Stimulated activated CD4-positive, alpha-beta T cell treated with anti-CD3 and anti-CD28 coated beads, Interleukin-12 subunit alpha, Interleukin-12 subunit beta, amount 100 ng/mL, for 48 hours (primary cell): ENCODE measurements around the gene ZNF879.

ENCODE experiments used
- DNase-seq, 3 donors: peaks; one replicate each; pipeline ENCODE4 v3.0.0-alpha.2; 2020; ENCODE audit warnings: low read depth in 2 of 3, low spot score in 1 of 3

Gene ZNF879

DNA sequence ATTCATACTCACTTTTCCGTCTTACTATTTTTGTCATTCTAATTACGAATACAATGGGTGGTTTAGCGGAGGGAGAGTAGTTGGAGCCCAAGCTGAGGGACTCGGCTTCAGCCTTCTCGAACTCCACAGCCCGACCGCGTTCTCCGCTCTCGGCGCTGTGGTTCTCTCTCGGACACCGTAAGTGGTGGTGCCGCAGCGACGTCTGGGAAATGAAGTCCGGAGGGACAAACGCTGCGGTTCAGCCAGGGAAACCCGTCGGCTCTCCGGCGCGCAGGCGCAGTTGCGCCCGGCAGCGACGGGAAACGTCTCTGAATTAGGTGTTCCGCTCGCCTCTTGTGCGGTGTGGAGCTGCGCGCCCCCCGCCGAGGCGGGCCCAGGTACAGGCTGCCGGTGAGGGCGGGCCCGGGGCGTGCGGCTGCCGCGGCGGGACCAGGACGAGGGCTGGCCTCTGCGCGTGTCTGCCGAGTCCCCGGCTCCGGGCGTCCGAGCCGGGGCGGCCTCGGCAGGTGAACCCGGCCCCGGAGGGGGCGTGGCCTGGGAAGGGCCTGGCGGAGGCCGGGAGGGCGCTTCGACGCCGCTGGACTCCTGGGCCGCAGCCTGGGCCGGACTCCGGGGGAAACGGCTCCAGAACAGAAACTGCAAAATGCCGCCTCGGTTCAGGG, at the start of gene ZNF879:
Gene ZNF879, plus strand, starts transcription at position 277 of the 662 bp plus-strand sequence. CDS start 1,201 bp downstream, outside the sequence.
- peak; percentile 84 to 87 (median 86) for DNase-seq

DNA sequence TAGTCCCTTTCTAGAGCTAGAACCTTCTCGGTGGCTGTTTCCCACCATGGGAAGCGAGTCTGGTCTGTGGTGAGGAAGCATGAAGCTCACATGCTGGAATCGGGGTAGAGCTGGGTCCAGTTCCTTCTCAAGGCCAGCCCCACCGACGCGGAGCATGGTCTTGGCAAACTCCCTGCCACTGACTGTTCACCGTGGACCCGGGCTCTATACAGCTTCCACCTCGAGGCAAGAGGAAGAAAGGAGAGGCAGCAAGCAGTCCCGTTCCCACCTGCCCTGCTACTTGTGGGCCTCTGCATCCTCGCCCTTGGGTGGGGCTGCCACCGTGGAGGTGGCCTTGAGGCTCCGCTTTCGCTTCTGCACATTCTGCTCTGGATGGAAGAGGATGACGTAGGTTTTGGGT, 42.2 kb upstream of the ZNF879 start:
- DNase-seq, result no peak

DNA sequence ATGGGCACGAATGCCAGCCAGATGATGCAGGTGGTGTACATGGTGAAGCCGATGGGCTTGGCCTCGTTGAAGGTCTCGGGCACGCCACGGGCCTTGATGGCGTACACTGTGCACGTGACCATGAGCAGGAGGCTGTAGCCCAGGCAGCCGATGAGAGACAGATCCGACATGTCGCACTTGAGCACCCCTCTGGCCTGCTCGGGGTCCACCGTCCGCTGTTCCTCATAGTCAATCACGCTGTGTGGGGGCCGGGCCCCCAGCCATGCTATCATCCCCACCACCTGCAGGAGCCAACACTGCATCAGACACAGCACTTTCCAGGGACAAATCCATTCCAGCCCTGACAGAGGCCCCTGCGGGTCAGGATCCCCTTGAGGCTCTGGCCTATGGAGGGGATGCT, 40.7 kb upstream of the ZNF879 start:
- DNase-seq, result no peak

DNA sequence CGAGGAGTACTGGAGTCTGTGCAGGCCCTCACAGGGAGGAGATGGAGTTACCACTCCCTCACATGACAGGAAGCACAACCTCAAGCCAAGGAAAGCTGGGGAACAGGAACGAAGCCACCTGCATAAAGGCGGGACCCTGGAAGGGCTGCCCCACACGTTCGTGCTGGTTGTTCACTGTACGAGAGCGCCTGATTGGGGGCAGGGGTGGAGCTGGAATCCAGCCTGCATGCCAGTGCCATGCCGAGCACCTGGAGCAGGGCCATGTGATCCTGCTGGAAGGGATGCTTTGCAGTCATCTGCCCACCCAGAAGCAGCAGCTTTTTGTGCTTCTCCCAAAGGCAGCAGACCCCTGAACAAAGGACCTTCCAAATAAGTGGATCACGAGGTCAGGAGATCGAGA, 39.9 kb upstream of the ZNF879 start:
- no peak for DNase-seq

- DNase-seq, result no peak
Measured at GRCh38 chr5:178984145-178985072, 39.2 kb upstream of the ZNF879 start.

- DNase-seq, result no peak
Measured at GRCh38 chr5:178986326-178986960, 37.2 kb upstream of the ZNF879 start.

GRCh38 chr5:178988436-178989220, 35.0 kb upstream of the ZNF879 start:
- no peak for DNase-seq

- no peak for DNase-seq
Measured at GRCh38 chr5:178989311-178989710, 34.3 kb upstream of the ZNF879 start.

GRCh38 chr5:178990491-178990890, 33.1 kb upstream of the ZNF879 start:
- no peak for DNase-seq

DNA sequence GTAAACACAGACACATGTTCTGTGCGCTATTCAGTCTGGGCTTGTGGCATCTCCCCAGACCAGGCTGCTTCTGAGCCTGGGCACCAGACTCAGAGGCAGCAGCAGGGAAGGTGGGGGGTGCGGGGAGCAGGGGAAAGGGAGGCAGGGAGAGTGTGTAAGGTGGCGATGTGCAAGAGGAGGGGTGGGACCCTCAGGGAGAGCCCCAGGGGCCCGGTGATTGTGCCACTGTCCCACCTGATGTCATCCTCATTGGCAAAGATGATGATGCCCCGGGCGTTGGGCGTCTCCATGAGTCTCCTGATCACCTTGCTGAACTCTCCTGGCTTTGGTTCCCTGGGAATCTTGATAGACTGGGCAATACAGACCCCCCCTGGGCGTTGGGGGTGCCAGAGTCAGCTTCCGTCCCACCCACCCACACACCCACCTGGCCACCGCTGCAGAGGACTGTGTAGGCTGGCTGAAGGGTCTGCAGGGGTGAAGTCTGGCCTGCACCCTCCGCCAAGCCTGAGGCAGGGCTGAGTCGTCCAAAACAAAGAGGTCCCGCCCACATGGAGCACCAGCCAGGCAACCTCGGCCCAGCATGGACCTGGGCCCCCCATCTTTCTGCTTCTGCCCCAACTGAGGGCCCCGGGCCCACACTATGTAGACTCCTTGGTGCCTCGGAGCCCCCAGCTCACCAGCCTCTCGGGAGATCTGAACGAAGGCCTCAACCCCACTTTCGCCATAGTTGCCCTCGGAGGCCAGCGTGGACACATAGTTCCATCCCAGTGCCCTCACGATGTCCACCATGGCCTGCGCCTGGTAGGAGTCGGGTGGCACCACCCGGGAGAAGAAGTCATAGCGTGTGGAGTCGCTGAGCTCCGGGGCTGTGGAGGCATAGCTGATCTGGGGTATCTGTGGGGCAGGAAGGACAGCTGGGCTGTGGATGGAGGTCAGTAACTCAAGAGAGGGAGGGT, 32.1 kb upstream of the ZNF879 start:
- DNase-seq, result no peak

DNA sequence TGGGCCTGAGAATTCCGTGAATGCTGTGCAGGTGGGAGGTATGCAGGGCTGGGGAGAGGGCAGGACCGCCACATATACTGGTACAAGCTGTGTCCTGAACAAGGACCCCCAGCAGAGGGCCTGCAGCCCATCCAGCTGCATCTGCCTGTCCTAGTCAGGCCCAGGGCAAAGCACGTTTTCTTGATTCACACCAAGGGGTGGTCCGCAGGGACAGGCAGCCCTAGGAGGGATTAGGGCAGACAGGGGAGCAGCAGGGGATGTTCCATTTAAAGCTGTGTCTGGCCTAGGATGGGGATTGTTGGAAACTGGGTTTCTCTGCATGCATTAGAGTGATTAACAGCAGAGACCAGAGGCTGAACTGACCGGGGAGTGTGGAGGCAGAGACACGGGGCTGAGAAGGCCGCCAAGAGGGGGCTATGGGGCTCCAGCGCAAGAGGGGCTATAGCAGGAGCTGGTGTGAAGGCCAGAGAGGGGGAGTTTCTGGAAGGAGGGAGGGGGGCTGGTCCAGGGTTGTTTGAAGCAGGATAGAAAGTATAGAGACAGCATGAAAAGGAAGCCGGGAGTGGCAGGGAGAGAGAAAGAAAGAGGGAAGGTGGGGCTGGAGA, 31.2 kb upstream of the ZNF879 start:
- no peak for DNase-seq

DNA sequence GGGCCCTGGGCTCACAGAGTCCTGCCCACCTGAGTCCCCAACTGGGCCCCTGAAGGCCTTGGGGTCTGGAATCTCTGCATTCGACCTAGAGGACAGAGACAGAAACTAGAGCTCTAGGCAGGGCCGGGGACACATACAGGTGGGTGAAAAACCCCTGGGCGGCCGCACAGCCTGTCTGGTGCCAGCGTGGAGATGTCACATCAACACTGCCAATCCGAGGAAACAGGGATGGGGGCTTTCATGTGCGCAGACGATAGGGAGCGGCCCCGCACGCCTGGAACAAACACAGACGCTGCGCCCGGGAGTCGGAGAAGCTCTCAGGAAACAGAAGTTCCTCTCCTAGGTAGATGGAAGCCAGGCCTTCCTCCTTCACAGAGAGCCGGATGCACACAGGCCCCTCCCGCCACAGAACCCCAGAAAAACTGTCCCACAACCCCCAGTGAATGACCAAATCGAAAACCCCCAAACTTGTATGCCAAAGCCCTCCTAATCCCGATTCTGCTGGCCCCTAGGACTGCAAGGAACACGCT, 30.3 kb upstream of the ZNF879 start:
- no peak for DNase-seq

- DNase-seq, result no peak
Measured at GRCh38 chr5:178993955-178994579, 29.5 kb upstream of the ZNF879 start.

- DNase-seq, result no peak
Measured at GRCh38 chr5:178994580-178995340, 28.8 kb upstream of the ZNF879 start, which contains the start of gene GRM6. GRM6 (minus strand) TSS chr5:178995320; CDS start chr5:178994944, 376 bp downstream.

- no peak for DNase-seq
Measured at GRCh38 chr5:178995341-178995690, 28.3 kb upstream of the ZNF879 start.

- DNase-seq, result no peak
Measured at GRCh38 chr5:178996156-178996555, 27.4 kb upstream of the ZNF879 start.

DNA sequence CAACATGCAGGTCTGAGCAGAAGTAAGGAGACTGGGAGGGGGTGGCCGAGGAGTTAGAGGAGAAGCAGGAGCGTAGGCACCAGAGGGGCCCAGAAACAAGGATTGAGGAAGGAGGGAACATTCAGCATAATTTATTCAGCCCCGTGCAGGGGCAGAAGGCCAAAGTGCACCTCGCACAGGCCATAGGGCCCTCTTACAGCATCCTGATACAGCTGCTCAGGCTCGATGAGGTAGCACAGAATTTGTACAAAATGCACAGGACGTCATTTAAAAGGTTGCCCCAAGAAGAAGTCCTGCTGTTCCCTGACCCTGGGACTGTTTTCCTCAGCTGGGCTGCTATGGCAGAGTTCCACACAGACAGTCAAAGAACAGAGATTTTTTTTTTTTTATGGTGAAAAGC, 26.4 kb upstream of the ZNF879 start:
- DNase-seq, result no peak

GRCh38 chr5:178998441-178998840, 25.2 kb upstream of the ZNF879 start:
- DNase-seq, result no peak
